CD14-positive monocyte (primary cell): Measurements from ENCODE around the gene GLYATL1. TPM values are rescaled to one million over a fixed set of nuclear protein-coding genes. Genes with fewer than 3 reads are reported as not detected.
A peak's percentile ranks its signal among the peaks of the same experiment; 100 is the strongest.

Source experiments
- DNase-seq, 3 donors: peaks; one replicate each; pipeline ENCODE4 v3.0.0-alpha.2; 2011 to 2022
- H2AFZ ChIP-seq: 2 replicates; pipeline ENCODE4 v1.6.0; 2012; ENCODE audit warnings: mild to moderate bottlenecking, low read depth, low read length, inconsistent platforms; ENCODE audit not compliant: insufficient read depth, poor library complexity, severe bottlenecking
- H3K27ac ChIP-seq, 2 donors: 1 replicate in 1 of 2; 2 replicates in 1 of 2; pipeline ENCODE4 v1.5.1; 2012 to 2013; ENCODE audit warnings: low read length in 2 of 2, control low read depth in 1 of 2, inconsistent platforms in 1 of 2, low read depth in 1 of 2, mild to moderate bottlenecking in 1 of 2
- H3K27me3 ChIP-seq, 2 donors: one replicate each; pipeline versions ENCODE4 v1.6.0 to v1.6.1; 2011 to 2013; ENCODE audit warnings: low read length in 2 of 2; ENCODE audit not compliant: control insufficient read depth in 2 of 2, insufficient read depth in 2 of 2
- H3K36me3 ChIP-seq, 2 donors: replicated peaks in 1 of 2; 1 replicate in 1 of 2; 2 replicates in 1 of 2; pipeline versions ENCODE4 v1.5.1 to v1.6.1; 2012 to 2013; ENCODE audit warnings: low read length in 2 of 2, control low read depth in 1 of 2, inconsistent platforms in 1 of 2, mild to moderate bottlenecking in 1 of 2; ENCODE audit not compliant: insufficient read depth in 2 of 2, control insufficient read depth in 1 of 2
- H3K4me1 ChIP-seq, 2 donors: 1 replicate in 1 of 2; 2 replicates in 1 of 2; pipeline versions ENCODE4 v1.5.1 to v1.6.1; 2012 to 2013; ENCODE audit warnings: low read length in 2 of 2, control low read depth in 1 of 2, inconsistent platforms in 1 of 2, mild to moderate bottlenecking in 1 of 2, moderate library complexity in 1 of 2; ENCODE audit not compliant: insufficient read depth in 2 of 2, control insufficient read depth in 1 of 2
- H3K4me2 ChIP-seq: replicated peaks from 2 replicates; pipeline ENCODE3; 2012; ENCODE audit warnings: low read length, moderate library complexity, mild to moderate bottlenecking; ENCODE audit not compliant: poor library complexity, severe bottlenecking; ENCODE audit errors: extremely low read depth
- H3K4me3 ChIP-seq, 3 experiments: fragments of 200-600 bp in 1 of 3; sonication (generic) in 1 of 3; replicated peaks in 1 of 3; 1 replicate in 2 of 3; 2 replicates in 1 of 3; pipeline ENCODE4 v1.5.1; 2011 to 2013; ENCODE audit warnings: low read length in 3 of 3, mild to moderate bottlenecking in 3 of 3, control low read depth in 2 of 3, low read depth in 2 of 3, inconsistent platforms in 1 of 3, moderate library complexity in 1 of 3
- H3K79me2 ChIP-seq: 2 replicates; pipeline ENCODE4 v1.6.0; 2012; ENCODE audit warnings: mild to moderate bottlenecking, control low read depth, inconsistent platforms, low read length, moderate library complexity; ENCODE audit not compliant: insufficient read depth
- H3K9ac ChIP-seq: 2 replicates; pipeline ENCODE4 v1.6.0; 2017; ENCODE audit warnings: low read length, mild to moderate bottlenecking; ENCODE audit not compliant: insufficient read depth, poor library complexity, severe bottlenecking
- H3K9me3 ChIP-seq, 2 donors: replicated peaks in 1 of 2; 1 replicate in 1 of 2; 2 replicates in 1 of 2; pipeline versions ENCODE4 v1.5.1 to v1.6.1; 2012 to 2013; ENCODE audit warnings: low read length in 2 of 2, control low read depth in 1 of 2; ENCODE audit not compliant: control insufficient read depth in 1 of 2, insufficient read depth in 1 of 2
- H4K20me1 ChIP-seq: 2 replicates; pipeline ENCODE4 v1.6.0; 2012; ENCODE audit warnings: mild to moderate bottlenecking, low read length, control low read depth, moderate library complexity; ENCODE audit not compliant: insufficient read depth
- H3K27ac Mint-ChIP-seq, 7 donors: one replicate each; pipeline ENCODE4 v1.8.0; 2020; ENCODE audit warnings: mild to moderate bottlenecking in 7 of 7, mixed read lengths in 7 of 7, moderate library complexity in 6 of 7, inconsistent platforms in 2 of 7
- H3K27me3 Mint-ChIP-seq, 3 donors: one replicate each; pipeline ENCODE4 v1.8.0; 2021 to 2022; ENCODE audit warnings: low read depth in 3 of 3, mild to moderate bottlenecking in 3 of 3, mixed read lengths in 3 of 3, moderate library complexity in 3 of 3, inconsistent platforms in 1 of 3
- H3K36me3 Mint-ChIP-seq, 2 donors: one replicate each; pipeline ENCODE4 v1.8.0; 2020; ENCODE audit warnings: mixed read lengths in 2 of 2, inconsistent platforms in 1 of 2, mild to moderate bottlenecking in 1 of 2
- H3K4me1 Mint-ChIP-seq: one replicate; pipeline ENCODE4 v1.8.0; 2020; ENCODE audit warnings: mild to moderate bottlenecking, mixed read lengths
- H3K4me3 Mint-ChIP-seq, 2 donors: one replicate each; pipeline ENCODE4 v1.8.0; 2020; ENCODE audit warnings: mild to moderate bottlenecking in 2 of 2, mixed read lengths in 2 of 2, moderate library complexity in 1 of 2
- H3K9me3 Mint-ChIP-seq, 7 donors: one replicate each; pipeline ENCODE4 v1.8.0; 2020 to 2022; ENCODE audit warnings: mixed read lengths in 7 of 7, mild to moderate bottlenecking in 6 of 7, moderate library complexity in 6 of 7, inconsistent platforms in 2 of 7
- WGBS: methylation state at CpG from one replicate; pipeline ENCODE4 v1.1.5; 2013; ENCODE audit warnings: missing lambda C conversion rate; ENCODE audit not compliant: insufficient coverage; 5-methylcytosine and 5-hydroxymethylcytosine counted together
- intact Hi-C, 2 donors: fragments of 100-400 bp; cut with micrococcal nuclease; formaldehyde crosslinking; loops; one replicate each; pipeline versions ENCODE4 v1.15.0 to v1.15.1; 2023
- polyA plus RNA-seq, 3 donors: library from polyadenylated mRNA; depleted of rRNA in 1 of 3; unstranded in 2 of 3; stranded (reverse) in 1 of 3; fragments of 300-500 nt in 2 of 3; fragments of >200 nt in 1 of 3; fragmentation: Illumina TruSeq in 2 of 3; gene quantifications; 1 replicate in 2 of 3; 2 replicates in 1 of 3; pipeline ENCODE4 v1.2.3, GENCODE V29; 2012 to 2021
- TF ChIP-seq, protein P1 (sequence below): fragments of 200-600 bp; IDR thresholded peaks from one replicate; pipeline ENCODE4 v1.8.0; 2022; ENCODE audit warnings: antibody characterized with exemption, mild to moderate bottlenecking

The GLYATL1 gene
- polyA plus RNA-seq, 3 donors, result not detected

DNA sequence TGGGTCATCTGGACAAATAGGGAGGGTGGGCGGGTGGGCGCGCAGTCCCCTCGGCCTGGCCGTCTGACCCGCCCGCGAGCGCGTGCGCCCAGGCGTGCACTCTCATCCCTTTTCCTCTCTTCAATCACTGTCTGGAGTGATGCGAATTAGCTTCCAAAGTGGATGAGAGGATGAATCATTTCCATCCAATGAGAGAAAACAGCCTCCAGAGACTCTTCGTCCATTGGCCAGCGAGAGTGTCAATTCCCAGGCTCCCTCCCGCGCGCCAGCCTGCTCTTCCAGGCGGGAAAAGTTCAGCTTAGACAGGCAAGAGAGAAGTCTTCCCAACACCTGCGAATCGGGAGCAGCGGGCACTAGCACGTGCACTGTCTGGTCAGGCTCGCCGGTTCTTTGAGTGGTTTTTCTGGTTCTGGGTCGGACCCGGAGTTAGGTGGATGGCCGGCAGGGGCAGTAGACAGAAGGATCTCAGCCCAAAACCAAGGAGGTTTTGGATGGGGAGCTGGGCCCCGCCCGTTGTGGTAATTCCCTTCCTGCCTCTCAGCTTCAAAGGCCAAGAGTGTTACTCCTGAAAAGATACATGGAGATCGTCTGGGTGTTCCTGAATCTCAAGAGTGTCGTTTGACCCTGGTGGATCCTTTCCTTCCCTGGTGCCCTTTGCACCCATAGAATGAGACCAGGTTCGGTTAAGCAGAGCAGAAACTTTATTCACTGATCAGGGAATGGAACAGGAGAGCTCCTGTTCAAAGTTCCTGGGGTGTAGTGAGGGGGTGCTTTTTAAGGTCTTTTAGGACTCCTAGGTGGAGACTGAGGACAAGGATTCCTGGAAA, 33.4 kb upstream of the GLYATL1 start:
- Mint-ChIP-seq H3K9me3 (peaks cover 9 to 27% (median 18%) of the 10 kb centered on the region in 7 donors), H3K27ac (peak overlapping the region in 2 of 7 donors; percentile 0 to 4), H3K36me3 (peaks cover 5 to 7% of the 10 kb centered on the region in 2 donors), H3K27me3 (peaks cover 30 to 36% (median 33%) of the 10 kb centered on the region in 3 donors), H3K4me1 (peaks cover 40% of the 10 kb centered on the region), H3K4me3 (peak overlapping the region; percentile 59 to 91)
- Histone ChIP-seq H2AFZ (no peak overlapping the region), H3K27ac (no peak overlapping the region), H3K27me3 (peaks cover 9 to 24% of the 10 kb centered on the region in 2 donors), H4K20me1 (no peaks in the 10 kb centered on the region), H3K9me3 (peaks cover 0 to 8% of the 10 kb centered on the region in 2 donors), H3K9ac (no peak overlapping the region), H3K36me3 (no peaks in the 10 kb centered on the region), H3K79me2 (no peaks in the 10 kb centered on the region), H3K4me3 (peak overlapping the region in 1 of 3 experiments; percentile 69), H3K4me2 (peak overlapping the region; percentile 76), H3K4me1 (peaks cover 39 to 41% of the 10 kb centered on the region in 2 donors)
- TF ChIP-seq, protein P1, sequence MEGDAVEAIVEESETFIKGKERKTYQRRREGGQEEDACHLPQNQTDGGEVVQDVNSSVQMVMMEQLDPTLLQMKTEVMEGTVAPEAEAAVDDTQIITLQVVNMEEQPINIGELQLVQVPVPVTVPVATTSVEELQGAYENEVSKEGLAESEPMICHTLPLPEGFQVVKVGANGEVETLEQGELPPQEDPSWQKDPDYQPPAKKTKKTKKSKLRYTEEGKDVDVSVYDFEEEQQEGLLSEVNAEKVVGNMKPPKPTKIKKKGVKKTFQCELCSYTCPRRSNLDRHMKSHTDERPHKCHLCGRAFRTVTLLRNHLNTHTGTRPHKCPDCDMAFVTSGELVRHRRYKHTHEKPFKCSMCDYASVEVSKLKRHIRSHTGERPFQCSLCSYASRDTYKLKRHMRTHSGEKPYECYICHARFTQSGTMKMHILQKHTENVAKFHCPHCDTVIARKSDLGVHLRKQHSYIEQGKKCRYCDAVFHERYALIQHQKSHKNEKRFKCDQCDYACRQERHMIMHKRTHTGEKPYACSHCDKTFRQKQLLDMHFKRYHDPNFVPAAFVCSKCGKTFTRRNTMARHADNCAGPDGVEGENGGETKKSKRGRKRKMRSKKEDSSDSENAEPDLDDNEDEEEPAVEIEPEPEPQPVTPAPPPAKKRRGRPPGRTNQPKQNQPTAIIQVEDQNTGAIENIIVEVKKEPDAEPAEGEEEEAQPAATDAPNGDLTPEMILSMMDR, result peak; percentile 18
- peak in 1 of 3 donors; percentile 18 for DNase-seq
- WGBS, result 12% methylated on average over 15 of the region's 33 CpGs
- intact Hi-C loops, result loop anchor here in 1 of 2 donors (10.0 kb wide), 1 partner anchor 251 kb away; no protein-coding TSS in a partner anchor

DNA sequence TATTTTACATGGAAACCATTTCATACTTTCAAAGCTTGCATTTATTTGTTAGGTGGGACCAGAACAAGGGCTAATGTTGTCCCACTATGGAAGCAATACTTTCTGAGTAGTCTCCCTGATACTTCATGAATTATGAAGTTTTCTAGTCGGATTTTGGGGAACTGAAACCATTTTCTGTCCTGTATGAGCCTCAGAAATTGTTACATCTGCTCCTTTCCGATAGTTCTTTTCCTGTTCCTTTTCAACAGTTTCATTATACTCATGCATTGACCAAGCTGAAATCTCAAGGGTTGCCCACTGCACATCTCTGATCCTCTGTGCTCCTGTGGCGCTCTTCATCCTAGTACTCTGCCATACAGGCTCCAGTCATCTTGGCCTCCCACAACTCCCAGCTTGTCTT, 31.5 kb upstream of the GLYATL1 start:
- Mint-ChIP-seq H3K36me3 (peaks cover 5 to 7% of the 10 kb centered on the region in 2 donors), H3K4me1 (peaks cover 44% of the 10 kb centered on the region), H3K9me3 (peaks cover 11 to 27% (median 18%) of the 10 kb centered on the region in 7 donors), H3K27ac (peak overlapping the region; percentile 76 to 91 (median 81)), H3K27me3 (peaks cover 26 to 36% (median 32%) of the 10 kb centered on the region in 3 donors), H3K4me3 (peak overlapping the region in 1 of 2 donors; percentile 74)
- Histone ChIP-seq H3K36me3 (no peaks in the 10 kb centered on the region), H3K27me3 (peaks cover 9 to 24% of the 10 kb centered on the region in 2 donors), H2AFZ (no peak overlapping the region), H3K9me3 (peaks cover 0 to 8% of the 10 kb centered on the region in 2 donors), H3K79me2 (no peaks in the 10 kb centered on the region), H3K27ac (peak overlapping the region in 1 of 2 donors; percentile 56), H3K9ac (no peak overlapping the region), H4K20me1 (no peaks in the 10 kb centered on the region), H3K4me1 (peaks cover 38 to 39% of the 10 kb centered on the region in 2 donors), H3K4me2 (peak overlapping the region; percentile 47), H3K4me3 (peak overlapping the region in 1 of 3 experiments; percentile 41)
- intact Hi-C loops, result loop anchor here in 1 of 2 donors (10.0 kb wide), 1 partner anchor 253 kb away; no protein-coding TSS in a partner anchor
- TF ChIP-seq, protein P1, result no peak
- 78% methylated on average over 1 of the region's 3 CpGs for WGBS
- peak; percentile 57 to 70 (median 69) for DNase-seq
